RCC 7860 (cell line): ENCODE data around the gene KCNAB1.

Source experiments
- DNase-seq: peaks from one replicate; pipeline ENCODE4 v3.0.0-alpha.2; 2015; ENCODE audit warnings: low spot score
- FAIRE-seq: peaks from 2 replicates; lab custom pipeline; 2012; peaks lifted over from hg19 to GRCh38; lab: Jason Lieb, UNC

The KCNAB1 gene

DNA sequence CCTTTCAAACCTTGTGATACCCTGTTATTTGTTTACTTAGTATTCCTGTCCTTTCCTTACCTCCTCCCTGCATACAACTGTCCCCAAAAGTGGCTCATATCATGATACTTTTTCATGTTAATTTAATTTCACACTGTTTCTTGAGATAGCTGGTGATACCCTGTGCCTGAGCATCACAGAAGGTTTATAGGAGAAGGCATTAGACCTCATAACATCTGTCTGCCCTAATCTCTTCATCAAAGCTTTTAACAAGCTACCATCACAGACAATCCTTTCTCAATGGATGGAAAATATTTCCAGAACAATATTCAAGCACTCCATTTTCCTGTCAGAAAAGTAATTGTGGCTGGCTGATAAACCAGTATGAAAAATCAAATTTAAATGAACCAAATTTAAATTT is 353.0 kb downstream of the KCNAB1 start:
- FAIRE-seq = no peak
- no peak for DNase-seq

DNA sequence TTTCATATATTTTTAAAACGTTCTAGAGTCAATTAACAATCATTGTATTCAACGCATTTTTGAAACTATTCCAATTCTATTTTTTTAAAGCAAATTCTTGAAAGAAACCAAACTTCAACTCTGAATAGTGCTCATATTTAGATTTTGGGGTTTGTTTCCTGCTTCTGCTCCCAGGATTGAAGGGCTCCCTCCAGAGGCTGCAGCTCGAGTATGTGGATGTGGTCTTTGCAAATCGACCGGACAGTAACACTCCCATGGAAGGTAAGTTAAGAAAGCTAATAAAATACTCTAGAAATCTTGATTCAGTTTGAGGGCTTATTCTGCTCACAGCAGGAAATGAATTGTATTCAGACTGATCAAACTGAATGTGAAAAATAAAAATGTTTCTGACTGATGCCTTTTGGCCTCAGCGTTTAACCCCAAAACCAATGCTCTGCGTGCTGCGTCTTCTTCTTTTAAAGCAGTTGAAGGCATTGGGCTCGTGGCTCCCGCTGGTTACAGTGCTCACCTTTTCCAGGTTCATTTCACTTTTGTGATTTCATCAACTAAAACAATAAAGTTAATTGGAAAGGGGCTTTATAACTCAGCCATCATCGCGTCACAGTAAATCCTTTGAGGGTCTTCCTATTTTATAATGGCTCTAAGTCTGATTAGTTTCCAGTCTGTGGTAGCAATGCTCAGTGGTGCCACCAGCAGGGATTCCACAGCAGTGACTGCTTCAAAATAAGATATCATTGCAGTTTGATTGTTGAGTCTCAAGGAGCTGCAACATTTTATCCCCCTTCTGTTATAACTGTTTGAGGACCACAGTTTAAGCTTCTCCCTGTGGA is 354.4 kb downstream of the KCNAB1 start:
- no peak for FAIRE-seq
- DNase-seq = no peak

GRCh38 chr3:156477323-156477722 is 356.9 kb downstream of the KCNAB1 start:
- DNase-seq (no peak), FAIRE-seq (no peak)

- DNase-seq = no peak
- no peak for FAIRE-seq
Measured at GRCh38 chr3:156478891-156479290, 358.5 kb downstream of the KCNAB1 start.

- FAIRE-seq = no peak
- DNase-seq = no peak
Measured at GRCh38 chr3:156479604-156480003, 359.2 kb downstream of the KCNAB1 start.

GRCh38 chr3:156480949-156481348 is 360.6 kb downstream of the KCNAB1 start:
- FAIRE-seq = no peak

DNA sequence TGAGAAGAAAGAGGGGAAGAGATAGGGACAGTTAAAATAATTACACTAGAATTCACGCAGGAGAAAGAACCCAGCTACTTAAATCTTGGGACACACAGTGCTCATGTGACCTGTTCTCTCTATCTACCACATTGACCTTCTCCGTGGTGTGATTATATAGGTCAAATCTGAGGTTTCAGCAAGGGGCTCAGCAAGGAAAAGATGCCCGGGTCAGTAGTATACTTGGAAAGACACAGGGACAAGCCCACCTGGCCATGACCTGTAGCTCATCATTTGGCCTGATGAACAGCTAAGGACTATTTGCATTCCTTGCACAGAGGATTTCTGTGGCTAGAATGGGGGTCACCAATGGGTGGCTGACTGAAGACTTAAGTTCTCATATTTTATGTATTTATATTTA is 362.6 kb downstream of the KCNAB1 start:
- FAIRE-seq = no peak
- DNase-seq = no peak

More at GRCh38 chr3:156480949-156481348, 360.6 kb downstream of the KCNAB1 start:
- DNase-seq = no peak

- FAIRE-seq (peak; percentile 92), DNase-seq (peak; percentile 83)
Measured at GRCh38 chr3:156483426-156483825, 363.0 kb downstream of the KCNAB1 start.

- DNase-seq = peak; percentile 56
- peak; percentile 86 for FAIRE-seq
Measured at GRCh38 chr3:156483961-156484787, 363.8 kb downstream of the KCNAB1 start.

DNA sequence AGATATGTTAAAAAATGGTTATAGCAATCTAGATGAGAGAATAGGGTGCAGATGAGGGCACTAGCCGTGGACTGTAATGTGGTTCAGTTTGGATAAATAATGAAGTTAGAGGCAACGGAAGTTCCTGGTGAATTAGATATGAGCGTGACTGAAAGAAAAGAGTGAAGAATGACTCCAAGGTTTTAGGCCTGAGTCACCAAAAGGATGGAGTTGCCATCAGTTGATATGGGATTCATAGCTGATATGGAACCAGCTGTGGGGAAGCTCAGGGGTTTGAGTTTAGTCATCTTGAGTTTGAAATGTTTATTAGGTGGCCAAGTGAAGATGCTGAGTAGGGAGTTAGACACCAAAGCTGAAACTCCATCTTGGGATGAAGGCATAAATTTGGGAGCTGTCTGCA is 368.4 kb downstream of the KCNAB1 start:
- DNase-seq = no peak
- FAIRE-seq = no peak

DNA sequence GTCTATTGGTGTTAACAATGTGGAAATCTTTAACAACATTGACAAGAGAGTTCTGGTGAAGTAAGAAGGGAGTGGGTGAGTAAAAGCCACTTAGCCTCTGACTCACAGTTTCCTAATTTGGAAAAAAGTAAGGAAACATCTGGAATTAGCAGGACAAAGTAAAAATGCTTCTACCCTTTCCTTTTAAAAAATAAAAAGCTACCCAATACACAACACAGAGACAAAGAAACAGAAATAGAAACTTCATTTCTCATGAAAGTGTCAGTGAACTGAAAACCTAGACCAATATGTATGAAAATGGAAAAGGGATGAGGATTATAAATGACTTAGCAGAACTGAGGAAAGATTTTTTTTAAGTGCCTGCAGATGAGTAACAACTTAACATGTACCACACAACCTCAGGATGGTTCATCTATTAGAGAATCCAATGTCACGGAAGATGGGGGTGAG is 369.1 kb downstream of the KCNAB1 start:
- FAIRE-seq (no peak), DNase-seq (no peak)

DNA sequence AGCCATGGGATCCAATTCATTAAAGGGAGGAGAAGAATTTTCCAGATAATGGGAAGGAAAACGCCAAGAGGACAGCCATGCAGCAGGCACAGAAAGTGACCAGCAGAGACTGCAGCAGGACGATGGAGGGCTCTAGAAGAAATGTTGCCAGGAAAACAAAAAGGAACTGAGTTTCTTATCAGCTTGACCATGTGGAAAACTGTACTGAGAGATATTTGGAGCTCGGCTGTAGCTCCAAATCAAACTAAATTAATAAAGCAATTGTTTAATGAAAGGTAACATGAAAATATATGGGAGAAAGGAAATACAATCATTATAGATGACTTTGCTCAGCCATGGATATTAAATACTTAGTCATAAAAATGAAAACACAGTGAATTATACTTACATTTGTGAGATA is 370.8 kb downstream of the KCNAB1 start:
- DNase-seq = no peak
- no peak for FAIRE-seq

GRCh38 chr3:156492801-156493261 is 372.5 kb downstream of the KCNAB1 start:
- DNase-seq = no peak
- FAIRE-seq = no peak

DNA sequence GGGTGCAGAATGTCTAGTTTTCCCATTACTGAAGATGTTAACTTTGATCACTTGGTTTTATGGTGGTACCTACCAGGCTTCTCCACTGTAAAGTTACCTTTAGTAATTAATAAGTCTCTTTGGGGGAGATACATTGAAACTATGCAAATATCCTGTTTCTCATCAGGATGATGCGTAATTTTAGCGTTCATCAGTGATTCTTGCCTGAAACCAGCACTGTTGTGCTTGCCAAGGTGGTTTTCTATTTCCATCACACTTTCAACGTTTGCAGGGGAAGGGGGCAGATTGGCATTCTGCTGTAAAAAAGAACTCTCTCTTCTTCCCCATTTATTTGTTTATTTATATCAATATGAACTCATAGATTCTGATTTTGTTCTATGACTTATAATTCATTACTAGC is 373.5 kb downstream of the KCNAB1 start:
- no peak for FAIRE-seq
- DNase-seq = no peak

GRCh38 chr3:156495816-156496215 is 375.4 kb downstream of the KCNAB1 start:
- no peak for FAIRE-seq

GRCh38 chr3:156497326-156497725 is 376.9 kb downstream of the KCNAB1 start:
- DNase-seq = no peak
- no peak for FAIRE-seq

More at GRCh38 chr3:156495816-156496215, 375.4 kb downstream of the KCNAB1 start:
- DNase-seq = no peak

DNA sequence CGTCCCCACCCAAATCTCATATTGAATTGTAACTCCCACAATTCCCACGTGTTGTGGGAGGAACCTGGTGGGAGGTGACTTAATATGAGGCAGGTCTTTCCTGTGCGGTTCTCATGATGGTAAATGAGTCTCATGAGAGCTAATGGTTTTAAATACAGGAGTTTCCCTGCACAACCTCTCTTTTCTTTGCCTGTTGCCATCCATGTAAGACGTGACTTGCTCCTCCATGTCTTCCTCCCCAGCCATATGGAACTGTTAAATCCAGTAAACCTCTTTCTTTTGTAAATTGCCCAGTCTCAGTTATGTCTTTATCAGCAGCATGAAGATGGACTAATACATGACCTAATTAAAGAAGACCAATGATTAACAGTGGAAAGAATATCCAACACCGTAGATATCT is 377.9 kb downstream of the KCNAB1 start:
- FAIRE-seq (no peak), DNase-seq (no peak)

DNA sequence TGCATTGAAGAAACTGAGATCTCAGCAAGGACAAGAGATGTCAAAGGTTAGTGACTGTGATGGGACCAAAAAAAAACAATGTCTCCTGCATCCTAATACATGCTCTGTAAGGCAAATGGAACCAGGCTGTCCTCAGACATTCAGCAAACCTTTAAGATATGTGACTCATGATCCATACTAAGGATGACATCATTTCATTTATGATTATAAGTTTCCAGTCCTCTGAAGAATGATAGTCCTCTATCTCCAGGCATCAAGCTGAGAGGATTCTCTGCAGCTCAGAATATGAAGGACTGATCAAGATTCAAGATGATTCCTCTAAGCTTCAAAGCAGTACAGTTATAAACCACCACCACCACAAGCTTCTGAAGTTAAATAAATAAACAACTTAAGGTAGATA is 386.9 kb downstream of the KCNAB1 start:
- FAIRE-seq = no peak
- DNase-seq = peak; percentile 21

DNA sequence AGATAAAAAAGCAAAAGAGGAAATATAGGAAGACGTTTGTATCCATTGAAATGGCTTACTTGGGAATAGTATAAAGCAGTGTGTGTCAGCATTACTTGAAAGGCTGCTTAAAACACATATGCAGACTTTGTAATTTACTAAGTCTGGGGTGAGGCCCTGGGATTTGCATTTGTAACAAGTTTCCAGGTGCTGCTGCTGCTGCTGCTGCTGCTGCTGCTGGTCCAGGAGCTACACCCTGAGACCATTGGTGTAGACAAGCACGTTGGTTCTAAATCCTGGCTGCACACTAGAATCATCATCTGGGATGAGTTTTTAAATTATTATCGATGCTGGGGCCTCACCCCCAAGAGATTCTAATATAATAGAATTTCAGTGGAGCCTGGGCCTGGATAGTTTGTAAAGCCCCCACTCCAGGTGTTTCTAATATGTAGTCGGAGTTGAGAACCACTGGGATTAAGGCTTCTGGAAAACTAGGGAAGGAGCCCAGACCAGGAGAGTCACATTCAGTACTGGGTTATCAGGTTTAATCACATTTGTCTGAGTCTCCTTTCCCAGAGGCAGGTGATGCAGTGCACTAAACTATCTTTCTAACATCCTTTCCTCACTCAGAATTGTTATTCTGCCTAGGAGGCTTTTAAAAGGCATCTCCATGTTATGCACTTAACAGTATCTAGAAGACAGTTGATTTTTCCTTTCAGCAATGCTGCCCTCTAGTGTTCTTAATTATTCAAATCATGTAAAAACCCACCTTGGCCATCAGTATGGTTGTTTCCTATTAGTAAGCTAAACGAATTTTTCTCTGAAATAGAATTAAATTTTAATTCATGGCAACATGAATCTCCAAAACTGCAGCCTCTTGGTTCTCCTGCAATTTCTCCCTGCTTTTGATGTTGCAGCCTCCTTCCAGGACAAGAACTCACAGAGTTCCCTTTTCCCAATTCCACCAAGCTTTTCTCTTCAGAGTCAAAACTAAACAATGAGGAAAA is 389.1 kb downstream of the KCNAB1 start:
- FAIRE-seq = peak; percentile 77
- DNase-seq = peak; percentile 56

DNA sequence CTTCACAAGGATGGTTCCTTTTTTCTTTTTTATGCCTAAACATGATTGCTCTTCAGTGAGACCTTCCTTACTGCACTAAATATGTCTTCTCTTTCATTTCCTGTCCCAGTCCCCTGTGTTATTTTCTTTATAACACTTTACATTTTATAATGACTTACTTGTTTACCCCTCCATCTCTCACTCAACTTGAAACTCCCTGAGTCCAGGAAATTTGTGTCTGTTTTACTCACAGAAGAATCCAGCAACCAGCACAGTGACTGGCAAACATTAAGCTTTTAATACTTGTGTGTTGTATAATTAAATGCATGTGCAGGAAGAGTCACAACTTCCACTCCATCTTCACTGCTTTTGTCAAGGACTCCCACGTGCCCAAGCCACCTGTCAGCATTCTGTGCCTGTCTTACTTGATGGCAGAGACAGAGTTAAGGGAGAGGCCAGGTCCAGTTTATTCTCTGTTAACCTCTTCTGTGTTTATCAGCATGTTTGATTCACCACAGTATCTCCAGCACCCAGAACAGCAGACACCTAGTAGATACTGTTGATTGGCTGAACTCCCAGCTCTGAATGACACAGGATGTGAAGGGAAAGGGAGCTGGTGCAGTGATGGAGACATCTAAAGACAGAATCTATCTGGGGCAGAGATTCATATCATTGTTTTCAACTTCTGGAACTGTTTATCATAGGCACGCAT is 391.8 kb downstream of the KCNAB1 start:
- DNase-seq = no peak

More for the DNA sequence above, 391.8 kb downstream of the KCNAB1 start:
- no peak for FAIRE-seq
